ENCODE measurements around the gene EAF1.
A peak's percentile ranks its signal among the peaks of the same experiment; 100 is the strongest.
"Not testable (repeated sequence)": the region's sequence is repeated elsewhere in the genome, so short reads cannot be mapped to it uniquely, and the experiment has no call there.

EAF1 gene

DNA sequence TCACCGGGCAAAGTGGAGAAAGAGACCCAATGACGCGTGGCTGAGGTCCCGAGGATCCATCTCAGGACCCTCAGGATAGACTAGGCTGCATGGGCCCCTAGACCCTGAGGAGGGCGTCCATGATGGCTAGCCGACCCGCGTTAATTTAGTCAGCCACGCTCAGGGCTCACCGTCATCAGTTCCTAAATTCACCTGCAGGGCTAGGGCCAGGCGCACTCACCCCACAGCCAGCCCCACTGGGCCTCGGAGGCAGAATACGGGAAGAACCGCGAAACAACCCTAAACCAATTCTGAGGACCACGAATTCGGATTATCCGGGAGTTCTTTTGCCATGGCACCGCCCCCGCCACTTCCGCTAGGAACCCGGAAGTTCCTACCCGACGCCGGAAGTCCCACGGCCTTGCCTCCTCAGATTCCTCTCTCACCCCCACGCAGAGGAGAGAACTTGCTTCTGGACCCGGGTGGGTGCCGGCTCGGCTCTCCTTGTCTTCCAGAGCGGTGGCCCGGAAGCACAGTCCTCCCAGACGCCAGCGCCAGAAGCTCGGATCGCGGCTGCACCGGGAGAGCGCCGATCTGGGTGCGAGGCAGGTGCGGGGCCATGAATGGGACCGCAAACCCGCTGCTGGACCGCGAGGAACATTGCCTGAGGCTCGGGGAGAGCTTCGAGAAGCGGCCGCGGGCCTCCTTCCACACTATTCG lies at the start of gene EAF1, which contains the start of gene METTL6:
Gene EAF1, plus strand, starts transcription at position 417 of the 699 bp plus-strand sequence. Its CDS starts 182 bp downstream, at position 599.
Gene METTL6, minus strand, starts transcription at position 363 of the 699 bp plus-strand sequence. CDS start 1,033 bp downstream, outside the sequence.
- DNase-seq, result peak; percentile 86

DNA sequence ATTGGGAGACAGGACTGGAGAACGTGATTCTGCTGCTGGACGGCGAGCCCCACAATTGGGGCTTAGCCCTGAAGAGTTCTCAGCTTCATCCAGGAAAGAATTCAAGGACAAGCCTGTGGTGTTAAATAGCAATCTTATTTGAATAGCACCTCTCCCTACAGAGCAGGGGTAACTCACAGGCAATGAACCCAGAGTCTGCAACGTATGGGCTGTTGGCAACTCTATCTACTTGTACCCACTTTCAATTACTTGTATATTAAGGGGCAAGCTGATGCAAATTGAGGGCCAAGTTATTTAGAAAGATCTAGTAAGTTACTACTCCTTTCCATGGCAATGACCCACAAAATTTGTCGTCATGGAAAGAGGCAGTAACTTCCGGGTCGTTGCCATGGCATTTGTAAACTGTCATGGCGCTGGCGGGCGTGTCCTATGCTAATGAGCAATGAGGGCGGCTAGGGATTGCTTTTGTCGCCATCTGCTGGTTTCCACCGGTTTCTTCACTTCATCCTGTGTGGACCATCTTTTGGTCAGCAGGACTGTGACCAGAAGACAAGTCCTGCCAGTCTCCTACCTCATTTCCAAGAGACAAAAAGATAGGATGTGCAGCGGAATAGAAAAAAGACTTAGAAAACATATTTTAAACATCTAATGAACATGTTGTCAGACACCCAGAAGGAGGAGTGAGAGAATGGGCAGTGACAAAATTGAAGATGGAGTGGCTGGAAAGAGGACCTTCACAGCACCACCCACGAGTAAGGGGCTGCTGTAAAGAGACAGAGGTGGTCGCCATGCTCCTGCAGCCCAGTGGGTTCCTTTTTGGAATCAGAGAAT lies 49.2 kb upstream of the EAF1 start:
- peak; percentile 94 for DNase-seq

DNA sequence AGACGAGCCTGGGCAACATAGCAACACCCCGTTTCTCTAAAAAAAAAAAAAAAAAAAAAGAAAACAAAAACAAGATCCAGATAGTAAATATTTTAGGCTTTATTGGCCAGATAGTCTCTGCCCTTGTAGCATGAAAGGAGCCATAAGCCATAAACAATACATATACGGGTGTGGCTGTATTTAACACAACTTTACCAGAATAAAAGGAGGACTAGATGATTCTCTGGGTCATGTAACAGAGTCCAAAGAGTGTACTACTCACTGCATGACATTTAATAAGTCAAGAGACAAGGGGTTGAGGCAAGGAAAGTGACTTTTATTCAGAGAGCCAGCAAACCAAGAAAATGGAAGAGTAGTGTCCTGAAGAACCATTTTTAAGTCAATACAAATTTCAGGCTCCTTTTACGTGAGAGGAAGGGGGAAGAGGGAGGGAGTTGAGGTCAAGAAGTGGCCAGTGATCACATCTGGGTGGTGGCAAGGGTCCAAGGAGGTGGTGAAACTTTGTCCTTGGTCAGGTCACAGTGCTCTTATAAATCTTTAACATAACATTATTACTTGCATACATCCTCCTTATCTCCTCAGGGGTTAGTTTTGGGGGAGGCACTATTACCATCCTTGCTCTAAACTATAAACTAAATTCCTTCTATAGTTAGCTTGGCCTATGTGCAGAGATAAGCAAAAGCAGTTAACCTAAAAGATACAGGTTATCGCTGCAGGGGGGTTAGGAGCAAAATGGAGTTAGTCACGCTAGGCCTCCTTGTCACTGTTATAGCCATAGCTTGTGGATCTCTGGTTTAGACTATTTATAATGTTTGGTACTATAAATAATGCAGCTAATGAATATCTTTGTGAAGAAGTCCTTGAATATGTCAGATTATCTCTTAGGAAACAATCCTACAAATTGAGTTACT lies 46.2 kb upstream of the EAF1 start:
- no peak for DNase-seq

DNA sequence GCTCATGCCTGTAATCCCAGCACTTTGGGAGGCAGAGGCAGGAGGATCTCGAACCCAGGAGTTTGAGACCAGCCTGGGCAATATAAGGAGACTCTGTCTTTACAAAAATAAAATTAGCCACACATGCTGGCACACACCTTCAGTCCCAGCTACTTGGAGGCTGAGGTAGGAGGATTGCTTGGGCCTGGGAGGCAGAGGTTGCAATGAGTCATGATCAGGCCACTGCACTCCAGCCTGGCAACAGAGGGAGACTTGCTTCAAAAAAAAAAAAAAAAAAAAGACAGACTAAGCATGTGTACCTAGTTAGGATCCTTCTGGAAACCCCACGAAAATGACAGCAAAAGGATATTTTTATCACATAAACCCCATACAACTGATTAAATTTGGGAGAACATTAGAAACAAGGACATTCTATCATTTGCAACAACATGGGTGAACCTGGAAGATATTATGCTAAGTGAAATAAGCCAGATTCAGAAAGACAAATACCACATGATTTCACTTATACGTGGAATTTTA lies 44.9 kb upstream of the EAF1 start:
- no peak for DNase-seq

DNA sequence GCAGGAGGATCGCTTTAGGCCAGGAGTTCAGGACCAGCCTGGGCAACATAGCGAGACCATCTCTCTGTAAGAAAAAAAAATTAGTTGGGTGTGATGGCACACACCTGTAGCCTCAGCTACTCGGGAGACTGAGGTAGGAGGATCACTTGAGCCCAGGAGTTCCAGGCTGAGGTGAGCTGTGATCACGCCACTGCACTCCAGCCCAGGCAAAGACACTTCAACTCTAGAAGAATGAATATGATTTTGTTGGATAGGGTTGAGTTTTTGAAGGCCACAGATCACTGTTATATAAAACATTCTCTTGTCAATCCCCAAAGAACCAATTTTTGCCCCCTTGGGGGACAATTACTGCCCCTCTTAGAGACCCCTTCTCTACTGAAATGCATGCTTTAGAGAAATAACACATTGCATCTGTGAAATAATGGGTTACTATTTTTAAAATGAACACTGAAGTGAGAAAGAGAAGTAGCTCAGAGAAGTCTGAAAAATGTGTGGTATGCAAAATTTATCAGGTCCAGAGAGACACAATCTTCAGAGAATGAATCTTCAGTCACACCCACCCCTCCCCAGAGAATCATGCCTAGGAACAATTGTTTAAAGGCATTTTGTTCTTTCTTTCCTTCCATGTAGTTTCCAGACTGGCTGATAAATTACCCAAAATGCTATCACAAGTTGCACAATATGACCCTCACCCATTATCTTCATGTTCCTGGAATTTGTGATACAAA lies 42.7 kb upstream of the EAF1 start:
- DNase-seq, result no peak

DNA sequence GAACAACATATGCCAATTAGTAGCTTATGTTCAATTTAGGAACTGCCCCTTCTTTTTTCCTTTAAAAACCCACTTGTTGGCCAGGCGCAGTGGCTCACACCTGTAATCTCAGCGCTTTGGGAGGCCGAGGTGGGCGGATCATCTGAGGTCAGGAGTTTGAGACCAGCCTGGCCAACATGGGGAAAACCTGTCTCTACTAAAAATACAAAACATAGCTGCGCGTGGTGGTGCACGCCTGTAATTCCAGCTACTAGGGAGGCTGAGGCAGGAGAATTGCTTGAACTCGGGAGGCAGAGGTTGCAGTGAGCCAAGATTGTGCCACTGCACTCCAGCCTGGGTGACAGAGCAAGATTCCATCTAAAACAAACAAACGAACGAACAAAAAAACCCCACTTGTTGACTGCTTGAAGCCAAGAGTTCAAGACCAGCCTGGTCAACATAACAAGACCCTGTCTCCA lies 42.1 kb upstream of the EAF1 start:
- DNase-seq, result not testable (repeated sequence)

DNA sequence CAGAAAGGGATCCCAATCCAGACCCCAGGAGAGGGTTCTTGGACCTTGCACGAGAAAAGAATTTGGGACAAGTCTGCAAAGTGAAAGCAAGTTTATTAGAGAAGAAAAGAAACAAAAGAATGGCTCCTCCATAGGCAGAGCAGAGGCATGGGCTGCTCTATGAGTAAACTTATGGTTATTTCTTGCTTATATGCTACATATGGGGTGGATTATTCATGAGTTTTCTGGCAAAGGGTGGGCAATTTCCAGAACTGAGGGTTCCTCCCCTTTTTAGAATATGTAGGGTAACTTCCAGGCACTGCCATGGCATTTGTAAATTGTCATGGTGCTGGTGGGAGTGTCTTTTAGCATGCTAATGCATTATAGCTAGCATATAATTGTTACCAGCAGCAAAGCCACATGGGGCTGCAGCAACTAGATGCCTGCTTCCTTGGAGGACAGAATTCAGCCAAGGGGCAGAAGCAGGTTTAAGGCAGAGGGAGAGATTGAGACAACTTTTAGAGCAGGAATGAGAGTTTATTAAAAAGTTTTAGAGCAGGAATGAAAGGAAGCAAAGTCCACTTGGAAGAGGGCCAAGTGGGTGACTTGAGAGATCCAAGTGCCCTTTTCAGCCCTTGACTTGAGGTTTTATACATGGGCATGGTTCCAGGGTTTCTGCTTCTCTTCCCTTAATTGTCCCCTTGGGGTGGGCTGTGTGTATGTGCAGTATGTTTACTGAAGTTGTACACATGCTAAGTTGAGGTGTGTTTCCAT lies 41.3 kb upstream of the EAF1 start:
- DNase-seq, result no peak

DNA sequence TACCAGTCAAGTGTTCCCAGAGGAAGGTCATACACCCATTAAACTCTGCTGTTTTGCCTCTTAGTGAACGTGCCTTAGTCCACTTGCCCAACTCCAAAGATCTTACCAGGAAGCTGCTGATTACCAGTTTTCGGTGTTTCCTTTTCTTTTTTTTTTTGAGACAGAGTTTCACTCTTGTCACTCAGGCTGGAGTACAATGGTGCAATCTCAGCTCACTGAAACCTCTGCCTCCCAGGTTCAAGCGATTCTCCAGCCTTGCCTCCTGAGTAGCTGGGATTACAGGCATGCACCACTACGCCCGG lies 40.8 kb upstream of the EAF1 start:
- DNase-seq, result not testable (repeated sequence)

DNA sequence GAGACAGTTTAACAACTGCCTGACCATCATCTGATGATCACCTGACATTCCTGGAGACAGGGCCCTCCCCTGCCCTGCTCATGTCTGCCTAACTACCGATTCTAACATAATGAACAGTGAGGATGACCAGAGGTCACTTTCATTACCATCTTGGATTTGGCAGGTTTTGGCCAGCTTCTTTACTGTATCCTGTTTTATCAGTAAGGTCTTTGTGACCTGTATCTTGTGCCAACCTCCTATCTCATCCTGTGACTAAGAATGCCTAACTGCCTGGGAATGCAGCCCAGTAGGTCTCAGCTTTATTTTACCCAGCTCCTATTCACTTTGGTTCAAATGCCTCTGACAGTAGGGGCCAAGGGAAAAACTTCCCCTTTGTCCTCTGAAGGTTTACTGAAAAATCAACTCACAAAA lies 40.2 kb upstream of the EAF1 start:
- DNase-seq, result no peak

DNA sequence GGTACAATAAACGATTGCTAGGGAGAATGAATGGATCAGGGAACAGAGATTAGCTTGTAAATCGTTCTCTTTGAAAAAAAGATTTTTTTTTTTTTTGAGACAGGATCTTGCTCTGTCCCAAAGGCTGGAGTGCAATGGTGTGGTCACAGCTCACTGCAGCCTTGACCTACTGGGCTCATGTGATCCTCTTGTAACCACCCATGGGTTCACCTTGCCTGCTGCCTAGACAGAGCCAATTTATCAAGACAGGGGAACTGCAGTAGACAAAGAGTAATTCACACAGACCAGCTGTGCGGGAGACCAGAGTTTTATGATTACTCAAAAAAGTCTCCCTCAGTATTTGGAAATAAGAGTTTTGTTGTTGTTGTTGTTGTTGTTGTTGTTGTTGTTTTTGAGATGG lies 39.7 kb upstream of the EAF1 start:
- no peak for DNase-seq

DNA sequence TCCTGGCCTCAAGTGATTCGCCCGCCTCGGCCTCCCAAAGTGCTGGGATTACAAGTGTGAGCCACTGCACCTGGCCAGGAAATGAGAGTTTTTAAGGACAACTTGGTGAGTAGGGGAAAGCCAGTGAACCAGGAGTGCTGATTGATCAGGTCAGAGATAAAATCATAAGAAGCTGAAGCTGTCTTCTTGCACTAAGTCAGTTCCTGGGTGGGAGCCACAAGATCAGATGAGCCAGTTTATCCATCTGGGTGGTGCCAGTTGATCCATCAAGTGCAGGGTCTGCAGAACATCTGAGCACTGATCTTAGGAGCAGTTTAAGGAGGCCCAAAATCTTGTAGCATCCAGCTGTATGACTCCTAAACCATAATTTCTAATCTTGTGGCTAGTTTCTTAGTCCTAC lies 39.1 kb upstream of the EAF1 start:
- not testable (repeated sequence) for DNase-seq

DNA sequence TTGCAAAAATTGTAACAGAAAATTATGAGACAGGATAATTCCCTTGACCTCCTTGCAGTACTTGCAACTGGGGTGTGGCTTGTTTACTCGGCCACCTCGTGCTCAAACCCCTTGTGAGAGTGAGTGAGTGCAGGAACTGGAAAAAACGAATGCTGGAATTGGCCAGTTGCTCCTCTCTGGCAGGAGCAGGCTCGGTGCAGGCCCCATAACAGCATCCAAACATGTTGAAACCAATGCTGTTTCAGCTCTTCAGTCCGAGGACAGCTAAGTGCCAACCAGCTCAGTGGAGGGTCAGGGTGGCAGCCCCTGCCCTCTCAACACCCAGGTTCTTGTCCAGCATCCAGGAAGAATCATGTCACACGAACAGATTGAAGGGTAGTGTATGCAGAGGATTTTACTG lies 36.9 kb upstream of the EAF1 start:
- no peak for DNase-seq

DNA sequence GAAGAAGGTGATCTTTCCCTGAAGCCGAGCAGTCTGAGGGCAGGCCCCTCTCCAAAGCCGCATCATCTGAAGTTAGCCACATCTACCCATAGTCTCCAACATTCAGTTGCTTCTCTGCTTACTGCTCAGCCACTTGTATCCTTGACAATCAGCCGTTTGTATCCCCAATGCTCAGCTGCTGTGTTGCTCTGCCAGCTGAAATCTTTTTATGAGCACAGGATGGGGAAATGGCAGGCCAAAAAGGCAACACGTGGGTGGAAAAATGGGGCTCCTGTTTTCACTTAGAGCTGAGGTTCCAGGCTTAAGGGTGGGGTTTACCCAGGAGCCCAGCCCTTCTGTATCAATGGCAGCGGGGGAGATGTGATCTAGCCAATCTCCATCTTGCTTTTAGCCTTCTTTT lies 36.4 kb upstream of the EAF1 start:
- no peak for DNase-seq

DNA sequence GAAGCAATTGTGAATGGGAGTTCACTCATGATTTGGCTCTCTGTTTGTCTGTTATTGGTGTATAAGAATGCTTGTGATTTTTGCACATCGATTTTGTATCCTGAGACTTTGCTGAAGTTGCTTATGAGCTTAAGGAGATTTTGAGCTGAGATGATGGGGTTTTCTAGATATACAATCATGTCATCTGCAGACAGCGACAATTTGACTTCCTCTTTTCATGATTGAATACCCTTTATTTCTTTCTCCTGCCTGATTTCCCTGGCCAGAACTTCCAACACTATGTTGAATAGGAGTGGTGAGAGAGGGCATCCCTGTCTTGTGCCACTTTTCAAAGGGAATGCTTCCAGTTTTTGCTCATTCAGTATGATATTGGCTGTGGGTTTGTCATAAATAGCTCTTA lies 34.1 kb upstream of the EAF1 start:
- not testable (repeated sequence) for DNase-seq

DNA sequence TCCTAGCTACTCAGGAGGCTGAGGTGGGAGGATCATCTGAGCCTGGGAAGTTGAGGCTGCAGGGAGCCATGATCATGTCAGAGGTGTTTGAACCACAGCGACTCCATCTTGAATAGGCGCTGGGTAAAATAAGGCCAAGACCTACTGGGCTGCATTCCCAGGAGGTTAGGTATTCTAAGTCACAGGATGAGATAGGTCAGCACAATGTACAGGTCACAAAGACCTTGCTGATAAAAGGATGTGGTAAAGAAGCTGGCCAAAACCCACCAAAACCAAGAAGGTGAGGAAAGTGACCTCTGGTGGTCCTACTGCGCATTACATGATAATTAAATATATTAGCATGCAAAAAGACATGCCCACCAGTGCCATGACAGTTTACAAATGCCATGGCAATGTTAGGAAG lies 28.7 kb upstream of the EAF1 start:
- DNase-seq, result not testable (repeated sequence)

DNA sequence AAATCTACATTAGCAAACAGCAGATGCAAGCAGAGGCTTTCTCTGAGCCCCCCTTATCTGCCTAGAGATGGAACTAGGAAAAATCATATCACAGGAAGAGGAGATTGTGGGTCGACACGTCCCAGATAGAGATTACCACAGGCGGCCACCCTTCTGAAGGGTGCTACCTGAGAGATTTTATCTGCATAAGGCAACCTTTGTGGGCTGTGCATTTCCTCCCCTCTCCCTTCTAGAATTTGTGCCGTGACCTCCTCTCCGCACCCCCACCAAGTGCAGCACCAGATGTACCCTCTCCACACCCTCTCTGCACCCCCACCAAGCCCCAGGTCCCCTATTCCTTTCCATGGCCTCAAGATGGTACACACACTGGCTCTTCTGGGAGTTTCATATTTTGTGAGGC lies 27.4 kb upstream of the EAF1 start:
- DNase-seq, result no peak

DNA sequence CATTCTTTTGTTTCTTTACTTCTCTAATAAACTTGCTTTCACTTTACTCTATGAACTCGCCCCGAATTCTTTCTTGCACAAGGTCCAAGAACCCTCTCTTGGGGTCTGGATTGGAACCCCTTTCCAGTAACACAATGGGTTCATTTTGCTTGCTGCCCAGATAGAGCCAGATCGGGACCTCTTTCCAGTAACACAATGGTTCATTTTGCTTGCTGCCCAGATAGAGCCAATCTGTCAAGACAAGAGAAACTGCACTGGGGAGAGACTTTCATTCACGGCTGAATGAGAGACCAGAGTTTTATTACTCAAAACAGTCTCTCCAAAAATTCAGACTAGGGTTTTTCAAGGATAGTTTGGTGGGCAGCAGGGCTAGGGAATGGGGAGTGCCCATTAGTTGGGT lies 25.5 kb upstream of the EAF1 start:
- DNase-seq, result no peak

DNA sequence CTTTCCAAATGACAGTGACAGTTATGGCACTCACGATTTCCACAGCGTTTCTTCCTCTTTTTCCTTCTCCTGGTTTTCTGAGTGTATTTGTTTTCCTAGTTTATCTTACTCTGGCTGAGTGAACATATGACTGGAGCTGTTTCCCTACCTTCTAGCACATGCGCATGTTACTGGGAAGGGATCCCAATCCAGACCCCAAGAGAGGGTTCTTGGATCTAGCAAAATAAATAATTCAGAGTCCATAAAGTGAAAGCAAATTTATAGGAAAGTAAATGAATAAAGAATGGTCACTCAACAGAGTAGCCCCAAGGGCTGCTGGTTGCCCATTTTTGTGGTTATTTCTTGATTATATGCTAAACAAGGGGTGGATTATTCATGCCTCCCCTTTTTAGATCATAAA lies 23.9 kb upstream of the EAF1 start:
- no peak for DNase-seq

DNA sequence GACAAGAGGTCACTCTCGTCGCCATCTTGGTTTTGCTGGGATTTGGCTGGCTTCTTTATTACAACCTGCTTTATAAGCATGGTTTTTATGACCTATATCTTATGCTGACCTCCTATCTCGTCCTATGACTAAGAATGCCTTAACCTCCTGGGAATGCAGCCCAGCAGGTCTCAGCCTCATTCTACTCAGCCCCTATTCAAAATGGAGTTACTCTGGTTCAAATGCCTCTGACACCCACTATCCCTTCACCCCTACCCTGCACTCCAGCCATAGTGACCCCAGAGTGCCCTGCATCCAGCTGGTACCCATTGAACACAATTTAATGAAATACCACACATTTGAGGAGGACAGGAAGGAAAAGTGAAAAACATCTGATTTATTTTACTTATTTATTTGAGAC lies 23.4 kb upstream of the EAF1 start:
- DNase-seq, result no peak

DNA sequence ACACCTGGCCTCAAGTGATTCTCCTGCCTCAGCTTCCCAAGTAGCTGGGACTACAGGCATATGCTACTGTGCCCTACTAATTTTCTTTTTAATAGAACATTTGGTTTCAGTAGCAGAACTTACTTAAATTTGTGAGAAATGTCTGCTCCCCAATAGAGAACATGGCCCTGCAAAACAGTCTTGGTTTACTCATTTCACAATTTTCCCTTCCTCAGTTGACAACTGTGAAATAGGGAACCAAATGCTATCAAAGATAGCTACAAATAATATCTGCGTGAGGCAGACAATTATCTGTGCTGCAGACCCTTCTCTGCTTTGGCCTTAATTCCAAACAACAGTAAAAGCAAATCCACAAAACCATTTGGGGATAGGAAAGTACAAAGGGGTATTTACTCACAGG lies 22.6 kb upstream of the EAF1 start:
- DNase-seq, result no peak

DNA sequence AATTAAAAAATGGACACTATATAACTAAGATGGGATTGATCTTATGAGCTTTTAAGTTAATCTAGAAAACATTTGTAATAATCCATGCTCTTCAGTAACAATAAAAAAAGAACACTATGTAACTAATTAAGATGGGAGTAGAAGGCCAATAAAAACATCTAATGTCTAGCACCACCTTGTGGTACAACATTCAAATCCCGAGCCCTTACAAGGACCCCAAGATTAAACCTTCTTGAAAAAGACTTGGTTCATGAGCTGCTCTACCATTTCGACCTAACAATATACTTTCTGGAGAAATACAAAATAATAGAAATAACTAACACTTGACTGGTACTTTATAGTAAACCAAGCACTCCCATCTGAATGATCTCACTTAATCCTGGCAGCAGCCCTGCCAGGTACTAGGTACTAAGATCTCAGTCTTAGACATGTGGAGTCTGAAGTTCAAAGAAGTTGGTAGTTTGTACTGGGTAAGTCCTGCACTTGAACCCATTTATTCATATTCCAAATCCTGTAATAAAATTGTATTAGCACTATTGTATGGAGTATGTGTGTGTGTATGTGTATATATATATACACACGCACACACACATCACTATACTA lies 21.8 kb upstream of the EAF1 start:
- no peak for DNase-seq

All from islet precursor cell (in vitro differentiated cells).